IMR-90 (cell line): Measurements from ENCODE around the gene RAC2. TPM values are rescaled to one million over a fixed set of nuclear protein-coding genes. Genes with fewer than 3 reads are reported as not detected.

Experiments
- ATAC-seq: fragments of 200-7000 bp; cut with Tn5 transposase; 2 replicates; pipeline ENCODE4 v1.9.1; 2020; ENCODE audit warnings: low read depth, mild to moderate bottlenecking, moderate library complexity
- BruUV-seq: library from RNA; stranded (reverse); fragments of 400-500 nt; replicated peaks from 2 replicates; lab custom pipeline; 2021; lab: Mats Ljungman, UMichigan
- CTCF ChIA-PET: fragments of 300-600 bp; formaldehyde crosslinking; extraction: SDS; loops from one replicate; lab custom pipeline; 2021; ENCODE audit warnings: antibody characterized with exemption; lab: Yijun Ruan, JAX
- POLR2A ChIA-PET: fragments of 300-600 bp; sonication (Branson Sonifier 250); formaldehyde crosslinking; loops from one replicate; lab custom pipeline; 2022; ENCODE audit warnings: antibody characterized with exemption; ENCODE audit not compliant: unreplicated experiment; lab: Charles Lee
- DNase-seq: peaks from one replicate; pipeline ENCODE4 v3.0.0; 2013
- H2AFZ ChIP-seq: replicated peaks from 2 replicates; pipeline ENCODE3; 2013; ENCODE audit warnings: low read length, mild to moderate bottlenecking; ENCODE audit not compliant: poor library complexity
- H2AK5ac ChIP-seq: 2 replicates; pipeline ENCODE4 v1.6.1; 2013; ENCODE audit warnings: low read depth, low read length, inconsistent platforms
- H2AK9ac ChIP-seq: replicated peaks from 2 replicates; pipeline ENCODE3; 2013; ENCODE audit warnings: mild to moderate bottlenecking, low read depth, low read length, moderate library complexity; ENCODE audit not compliant: poor library complexity
- H2BK120ac ChIP-seq: 2 replicates; pipeline ENCODE4 v1.6.1; 2013; ENCODE audit warnings: low read depth, low read length, inconsistent platforms
- H2BK15ac ChIP-seq: 3 replicates; pipeline ENCODE4 v1.6.1; 2013; ENCODE audit warnings: low read depth, low read length, inconsistent platforms
- H2BK20ac ChIP-seq: 2 replicates; pipeline ENCODE4 v1.6.1; 2013; ENCODE audit warnings: low read depth, mild to moderate bottlenecking, inconsistent platforms, low read length, moderate library complexity
- H2BK5ac ChIP-seq: 2 replicates; pipeline ENCODE4 v1.6.1; 2013; ENCODE audit warnings: mild to moderate bottlenecking, low read depth, low read length, inconsistent platforms; ENCODE audit not compliant: poor library complexity, severe bottlenecking
- H3K14ac ChIP-seq: replicated peaks from 2 replicates; pipeline ENCODE4 v1.6.1; 2013; ENCODE audit warnings: low read depth, low read length, inconsistent platforms
- H3K18ac ChIP-seq: 2 replicates; pipeline ENCODE4 v1.6.1; 2013; ENCODE audit warnings: low read depth, low read length, control low read depth
- H3K23ac ChIP-seq: 2 replicates; pipeline ENCODE4 v1.6.1; 2013; ENCODE audit warnings: low read depth, low read length, inconsistent platforms
- H3K27ac ChIP-seq: 2 replicates; pipeline ENCODE4 v1.5.1; 2013; ENCODE audit warnings: mild to moderate bottlenecking, control low read depth, low read length; ENCODE audit not compliant: insufficient read depth
- H3K27me3 ChIP-seq: 2 replicates; pipeline ENCODE4 v1.6.1; 2013; ENCODE audit warnings: low read length; ENCODE audit not compliant: control insufficient read depth, insufficient read depth
- H3K36me3 ChIP-seq: 2 replicates; pipeline ENCODE4 v1.6.1; 2013; ENCODE audit warnings: low read length, mixed read lengths; ENCODE audit not compliant: control insufficient read depth, insufficient read depth
- H3K4ac ChIP-seq: 2 replicates; pipeline ENCODE4 v1.6.1; 2013; ENCODE audit warnings: low read depth, low read length, inconsistent platforms
- H3K4me1 ChIP-seq: 2 replicates; pipeline ENCODE4 v1.6.1; 2013; ENCODE audit warnings: low read length, mixed read lengths; ENCODE audit not compliant: control insufficient read depth, insufficient read depth
- H3K4me2 ChIP-seq: 2 replicates; pipeline ENCODE4 v1.6.1; 2013; ENCODE audit warnings: low read depth, mild to moderate bottlenecking, control low read depth, low read length, moderate library complexity
- H3K4me3 ChIP-seq: 2 replicates; pipeline ENCODE4 v1.5.1; 2013; ENCODE audit warnings: low read depth, mild to moderate bottlenecking, control low read depth, low read length, moderate library complexity; ENCODE audit not compliant: insufficient read depth
- H3K56ac ChIP-seq: 2 replicates; pipeline ENCODE4 v1.6.1; 2013; ENCODE audit warnings: low read length, inconsistent platforms; ENCODE audit not compliant: insufficient read depth; ENCODE audit errors: extremely low read depth
- H3K79me1 ChIP-seq, 2 experiments: 2 replicates each; pipeline ENCODE4 v1.6.1; 2013; ENCODE audit warnings: low read length in 2 of 2, inconsistent platforms in 1 of 2, low read depth in 1 of 2
- H3K9ac ChIP-seq: 2 replicates; pipeline ENCODE4 v1.6.1; 2013; ENCODE audit warnings: low read depth, low read length, control low read depth
- H3K9me1 ChIP-seq: 2 replicates; pipeline ENCODE4 v1.6.1; 2013; ENCODE audit warnings: low read length, inconsistent platforms; ENCODE audit not compliant: insufficient read depth
- H3K9me3 ChIP-seq: 2 replicates; pipeline ENCODE4 v1.6.1; 2013; ENCODE audit warnings: low read length; ENCODE audit not compliant: control insufficient read depth, insufficient read depth
- H4K20me1 ChIP-seq: 2 replicates; pipeline ENCODE4 v1.6.1; 2013; ENCODE audit warnings: low read length, inconsistent platforms; ENCODE audit not compliant: insufficient read depth
- H4K5ac ChIP-seq: 2 replicates; pipeline ENCODE4 v1.6.1; 2013; ENCODE audit warnings: mild to moderate bottlenecking, low read depth, low read length, control low read depth
- H4K8ac ChIP-seq, 2 experiments: 2 replicates each; pipeline ENCODE4 v1.6.1; 2013; ENCODE audit warnings: low read depth in 2 of 2, low read length in 2 of 2, control low read depth in 1 of 2, inconsistent platforms in 1 of 2
- H4K91ac ChIP-seq: 2 replicates; pipeline ENCODE4 v1.6.1; 2013; ENCODE audit warnings: low read depth, low read length, inconsistent platforms; ENCODE audit not compliant: insufficient read depth
- CEBPB ChIP-seq: IDR thresholded peaks from 2 replicates; pipeline ENCODE4 v1.6.1; 2012; ENCODE audit warnings: low read depth, low read length, improper control_type of control experiment
- POLR2A ChIP-seq: IDR thresholded peaks from 2 replicates; pipeline ENCODE4 v1.6.1; 2012; ENCODE audit warnings: mild to moderate bottlenecking, low read depth, low read length
- SMC3 ChIP-seq: fragments of 150-350 bp; IDR thresholded peaks from 2 replicates; pipeline ENCODE4 v1.6.1; 2016; ENCODE audit warnings: low read depth, mild to moderate bottlenecking, antibody characterized with exemption, low read length, moderate library complexity
- WGBS, 2 experiments: methylation state at CpG; one replicate each; pipeline versions ENCODE4 v1.1.5 to v1.1.7; 2013; ENCODE audit warnings: missing lambda C conversion rate in 2 of 2; ENCODE audit not compliant: insufficient read length in 1 of 2; ENCODE audit errors: extremely low coverage in 2 of 2; 5-methylcytosine and 5-hydroxymethylcytosine counted together
- dilution Hi-C: fragments of 300-500 bp; cut with HindIII; formaldehyde crosslinking; loops from one replicate; pipeline ENCODE4 v1.14.3; 2018; ENCODE audit warnings: low sequenced_read_pairs; ENCODE audit not compliant: unreplicated experiment
- in situ Hi-C: fragments of 300-500 bp; cut with MboI; formaldehyde crosslinking; loops from 3 replicates; pipeline ENCODE4 v1.14.3; 2019; ENCODE audit warnings: low sequenced_read_pairs, inconsistent platforms, mixed read lengths
- intact Hi-C: fragments of 100-400 bp; cut with micrococcal nuclease; formaldehyde crosslinking; loops from 2 replicates; pipeline ENCODE4 v1.10.0; 2022
- polyA plus RNA-seq, 3 experiments: library from polyadenylated mRNA; depleted of rRNA; stranded (reverse); fragments of >200 nt; gene quantifications; 2 replicates each; pipeline ENCODE4 v1.2.3, GENCODE V29; 2012; ENCODE audit warnings: low replicate concordance in 1 of 3
- total RNA-seq: library from RNA; depleted of rRNA; stranded (reverse); fragments of >200 nt; gene quantifications from 2 replicates; pipeline ENCODE4 v1.2.3, GENCODE V29; 2012

Gene RAC2
- total and polyA plus RNA-seq, 2 of the 4 experiments (the other 2 are of a cell fraction): 10.0 to 72.3 TPM

- H3K18ac ChIP-seq: no peak overlapping the region
- ChIA-PET CTCF (no interaction called here), POLR2A (no interaction called here)
- no peak overlapping the region for H2AK9ac ChIP-seq
- ATAC-seq: no peak
- no peak for TF ChIP-seq SMC3
- peak; percentile 54; the same call in 1 of the 2 replicates for TF ChIP-seq CEBPB
- TF ChIP-seq POLR2A: no peak
- H2BK20ac ChIP-seq: no peak overlapping the region
- no peak overlapping the region for H3K56ac ChIP-seq
- peak; percentile 37 for DNase-seq
- BruUV-seq: no TSS peak
- H4K5ac ChIP-seq: no peak overlapping the region
- no peak overlapping the region for H4K91ac ChIP-seq
- H3K9me1 ChIP-seq: peaks cover 3% of the 10 kb centered on the region
- no peak overlapping the region for H3K23ac ChIP-seq
- H3K79me1 ChIP-seq: peaks cover 8 to 21% of the 10 kb centered on the region in 2 experiments; a peak in 3 of 4 replicates
- no peak overlapping the region for H3K9ac ChIP-seq
- H2AFZ ChIP-seq: no peak overlapping the region
- in situ Hi-C loops (no loop called here), intact Hi-C loops (no loop called here), dilution Hi-C loops (no loop called here)
- H4K8ac ChIP-seq: no peak overlapping the region
- no peak overlapping the region for H3K4me3 ChIP-seq
- H3K4ac ChIP-seq: no peak overlapping the region
- no peaks in the 10 kb centered on the region for H3K36me3 ChIP-seq
- no peaks in the 10 kb centered on the region for H3K27me3 ChIP-seq
- H3K14ac ChIP-seq: no peak overlapping the region
- H3K4me1 ChIP-seq: peaks cover 14% of the 10 kb centered on the region
- H3K27ac ChIP-seq: no peak overlapping the region
- H3K4me2 ChIP-seq: no peak overlapping the region
- no peaks in the 10 kb centered on the region for H4K20me1 ChIP-seq
- 0% methylated on average over 1 of the region's 6 CpGs; no CpG with 5 or more reads in 1 of the 2 experiments for WGBS, 2 experiments
- no peak overlapping the region for H2BK120ac ChIP-seq
- no peak overlapping the region for H2BK5ac ChIP-seq
- H3K9me3 ChIP-seq: no peaks in the 10 kb centered on the region
- no peak overlapping the region for H2BK15ac ChIP-seq
- H2AK5ac ChIP-seq: no peak overlapping the region
Observed at GRCh38 chr22:37245740-37246139, 1.7 kb upstream of the RAC2 start.
